AG09319 (cell line): ENCODE measurements around the gene DLEC1.

Experiments used
- DNase-seq: peaks from one replicate; pipeline ENCODE4 v3.0.0-alpha.2; 2010; ENCODE audit warnings: low read depth; ENCODE audit errors: extremely low read depth
- CTCF ChIP-seq: IDR thresholded peaks from 2 replicates; pipeline ENCODE4 v1.5.1; 2011; ENCODE audit warnings: low read depth, mild to moderate bottlenecking, inconsistent platforms, low read length, moderate library complexity

The DLEC1 gene

GRCh38 chr3:38108649-38109579, 69.9 kb downstream of the DLEC1 start:
- no peak for TF ChIP-seq CTCF
- no peak for DNase-seq

- TF ChIP-seq CTCF = no peak
- DNase-seq = no peak
These were observed 70.7 kb downstream of the DLEC1 start for GRCh38 chr3:38109580-38110313.

GRCh38 chr3:38110314-38111050, 71.5 kb downstream of the DLEC1 start:
- no peak for DNase-seq
- TF ChIP-seq CTCF = no peak

- no peak for DNase-seq
- TF ChIP-seq CTCF = no peak
These were observed 72.2 kb downstream of the DLEC1 start for GRCh38 chr3:38111201-38111600.

- DNase-seq = no peak
- no peak for TF ChIP-seq CTCF
These were observed 72.8 kb downstream of the DLEC1 start for GRCh38 chr3:38111696-38112377.

- TF ChIP-seq CTCF = no peak
- DNase-seq = no peak
These were observed 73.4 kb downstream of the DLEC1 start for GRCh38 chr3:38112378-38112761.
